ENCODE results near the gene ZC3H18.

DNA sequence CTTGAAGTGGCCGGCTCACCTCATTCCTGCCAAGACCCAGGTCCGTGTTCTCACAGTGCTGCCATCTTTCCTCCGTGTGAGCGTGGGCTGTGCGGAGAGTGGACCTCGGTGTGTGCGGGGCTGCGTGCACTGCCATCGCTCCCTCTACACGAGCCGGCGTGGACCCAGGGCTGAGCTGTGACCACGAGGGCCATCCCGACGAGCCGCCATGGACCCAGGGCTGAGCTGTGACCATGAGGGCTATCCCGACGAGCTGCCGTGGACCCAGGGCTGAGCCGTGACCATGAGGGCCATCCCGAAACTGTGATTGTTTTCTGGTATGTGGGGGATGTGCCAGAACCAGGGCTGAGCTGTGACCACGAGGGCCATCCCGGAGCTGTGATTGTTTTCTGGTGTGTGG, 101.6 kb downstream of the ZC3H18 start:
- TF ChIP-seq RAD21 (IDR thresholded peaks at IDR 0.05; ENCODE audit: low read depth) (no peak), YY1 (IDR thresholded peaks at IDR 0.05; ENCODE audit: extremely low read depth, insufficient replicate concordance, low read depth, low read length) (no peak), POLR2AphosphoS5 (IDR thresholded peaks at IDR 0.05; ENCODE audit: low read depth, low read length) (no peak), EZH2phosphoT487 (IDR thresholded peaks at IDR 0.05; ENCODE audit: borderline replicate concordance) (no peak), TCF7L2 (IDR thresholded peaks at IDR 0.05; ENCODE audit: borderline replicate concordance, extremely low read depth, insufficient read depth, insufficient read length) (no peak), POLR2A (IDR thresholded peaks at IDR 0.05; ENCODE audit: borderline replicate concordance, extremely low read depth, insufficient read depth, insufficient read length) (no peak), SP1 (IDR thresholded peaks at IDR 0.05; ENCODE audit: low read depth) (no peak)
- TF ChIP-seq, protein P1, sequence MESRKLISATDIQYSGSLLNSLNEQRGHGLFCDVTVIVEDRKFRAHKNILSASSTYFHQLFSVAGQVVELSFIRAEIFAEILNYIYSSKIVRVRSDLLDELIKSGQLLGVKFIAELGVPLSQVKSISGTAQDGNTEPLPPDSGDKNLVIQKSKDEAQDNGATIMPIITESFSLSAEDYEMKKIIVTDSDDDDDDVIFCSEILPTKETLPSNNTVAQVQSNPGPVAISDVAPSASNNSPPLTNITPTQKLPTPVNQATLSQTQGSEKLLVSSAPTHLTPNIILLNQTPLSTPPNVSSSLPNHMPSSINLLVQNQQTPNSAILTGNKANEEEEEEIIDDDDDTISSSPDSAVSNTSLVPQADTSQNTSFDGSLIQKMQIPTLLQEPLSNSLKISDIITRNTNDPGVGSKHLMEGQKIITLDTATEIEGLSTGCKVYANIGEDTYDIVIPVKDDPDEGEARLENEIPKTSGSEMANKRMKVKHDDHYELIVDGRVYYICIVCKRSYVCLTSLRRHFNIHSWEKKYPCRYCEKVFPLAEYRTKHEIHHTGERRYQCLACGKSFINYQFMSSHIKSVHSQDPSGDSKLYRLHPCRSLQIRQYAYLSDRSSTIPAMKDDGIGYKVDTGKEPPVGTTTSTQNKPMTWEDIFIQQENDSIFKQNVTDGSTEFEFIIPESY (IDR thresholded peaks at IDR 0.05; ENCODE audit: extremely low read depth, insufficient replicate concordance, low read length), result no peak
- TF ChIP-seq, protein P2, sequence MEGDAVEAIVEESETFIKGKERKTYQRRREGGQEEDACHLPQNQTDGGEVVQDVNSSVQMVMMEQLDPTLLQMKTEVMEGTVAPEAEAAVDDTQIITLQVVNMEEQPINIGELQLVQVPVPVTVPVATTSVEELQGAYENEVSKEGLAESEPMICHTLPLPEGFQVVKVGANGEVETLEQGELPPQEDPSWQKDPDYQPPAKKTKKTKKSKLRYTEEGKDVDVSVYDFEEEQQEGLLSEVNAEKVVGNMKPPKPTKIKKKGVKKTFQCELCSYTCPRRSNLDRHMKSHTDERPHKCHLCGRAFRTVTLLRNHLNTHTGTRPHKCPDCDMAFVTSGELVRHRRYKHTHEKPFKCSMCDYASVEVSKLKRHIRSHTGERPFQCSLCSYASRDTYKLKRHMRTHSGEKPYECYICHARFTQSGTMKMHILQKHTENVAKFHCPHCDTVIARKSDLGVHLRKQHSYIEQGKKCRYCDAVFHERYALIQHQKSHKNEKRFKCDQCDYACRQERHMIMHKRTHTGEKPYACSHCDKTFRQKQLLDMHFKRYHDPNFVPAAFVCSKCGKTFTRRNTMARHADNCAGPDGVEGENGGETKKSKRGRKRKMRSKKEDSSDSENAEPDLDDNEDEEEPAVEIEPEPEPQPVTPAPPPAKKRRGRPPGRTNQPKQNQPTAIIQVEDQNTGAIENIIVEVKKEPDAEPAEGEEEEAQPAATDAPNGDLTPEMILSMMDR (IDR thresholded peaks at IDR 0.05 in 2 of 3, conservative IDR thresholded peaks at IDR 0.05 in 1 of 3; ENCODE audit: borderline replicate concordance in 1 of 3, insufficient read depth in 1 of 3, low read depth in 2 of 3, low read length in 2 of 3), result no peak
